Caki2 (cell line): ENCODE data around the gene CPTP. TPM values are rescaled to one million over a fixed set of nuclear protein-coding genes. Genes with fewer than 3 reads are reported as not detected.
"Not testable (repeated sequence)": the region's sequence is repeated elsewhere in the genome, so short reads cannot be mapped to it uniquely, and the experiment has no call there.

Source experiments
- DNase-seq: peaks from one replicate; pipeline ENCODE4 v3.0.0-alpha.2; 2015; ENCODE audit warnings: low read depth
- in situ Hi-C: cut with HindIII; loops from 2 replicates; pipeline ENCODE4 v1.10.0; 2016; ENCODE audit warnings: low sequenced_read_pairs, low pct_unique_long_range_greater_than_20kb, mixed read lengths
- total RNA-seq: library from RNA; depleted of rRNA; stranded (reverse); fragments of >200 nt; shearing (Covaris generic); gene quantifications from 2 replicates; pipeline ENCODE4 v1.2.3, GENCODE V29; 2014; ENCODE audit warnings: low replicate concordance; rRNA removed

The CPTP gene
- total RNA-seq, 1 experiment from 2014 or later, result 28.5 TPM

GRCh38 chr1:1370094-1370493 is 45.5 kb downstream of the CPTP start:
- in situ Hi-C loops, DNase-seq: not testable (repeated sequence)

GRCh38 chr1:1370771-1371300 is 46.2 kb downstream of the CPTP start:
- in situ Hi-C loops, result no loop called here
- no peak for DNase-seq

DNA sequence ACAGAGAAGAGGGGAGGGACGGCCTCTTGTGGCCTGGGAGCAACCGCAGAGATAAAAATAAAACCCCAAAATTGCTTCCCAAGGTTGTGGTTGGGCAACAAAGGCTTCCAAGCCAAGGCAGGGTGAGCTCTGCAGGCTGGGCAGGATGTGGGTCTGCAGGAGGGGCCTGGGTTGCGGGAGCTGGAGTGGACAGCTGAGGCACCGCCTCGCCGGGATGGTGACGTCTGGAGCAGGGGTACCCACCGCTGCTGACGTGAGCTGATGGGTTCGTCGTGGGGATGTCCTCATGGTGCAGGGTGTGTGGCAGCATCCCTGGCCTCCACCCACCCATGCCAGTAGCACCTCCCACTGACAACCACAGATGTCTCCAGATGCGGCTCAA is 46.8 kb downstream of the CPTP start:
- in situ Hi-C loops, result no loop called here
- DNase-seq, result no peak

- in situ Hi-C loops, result no loop called here
- peak; percentile 47 for DNase-seq
These were observed 47.4 kb downstream of the CPTP start for GRCh38 chr1:1371746-1372711.

DNA sequence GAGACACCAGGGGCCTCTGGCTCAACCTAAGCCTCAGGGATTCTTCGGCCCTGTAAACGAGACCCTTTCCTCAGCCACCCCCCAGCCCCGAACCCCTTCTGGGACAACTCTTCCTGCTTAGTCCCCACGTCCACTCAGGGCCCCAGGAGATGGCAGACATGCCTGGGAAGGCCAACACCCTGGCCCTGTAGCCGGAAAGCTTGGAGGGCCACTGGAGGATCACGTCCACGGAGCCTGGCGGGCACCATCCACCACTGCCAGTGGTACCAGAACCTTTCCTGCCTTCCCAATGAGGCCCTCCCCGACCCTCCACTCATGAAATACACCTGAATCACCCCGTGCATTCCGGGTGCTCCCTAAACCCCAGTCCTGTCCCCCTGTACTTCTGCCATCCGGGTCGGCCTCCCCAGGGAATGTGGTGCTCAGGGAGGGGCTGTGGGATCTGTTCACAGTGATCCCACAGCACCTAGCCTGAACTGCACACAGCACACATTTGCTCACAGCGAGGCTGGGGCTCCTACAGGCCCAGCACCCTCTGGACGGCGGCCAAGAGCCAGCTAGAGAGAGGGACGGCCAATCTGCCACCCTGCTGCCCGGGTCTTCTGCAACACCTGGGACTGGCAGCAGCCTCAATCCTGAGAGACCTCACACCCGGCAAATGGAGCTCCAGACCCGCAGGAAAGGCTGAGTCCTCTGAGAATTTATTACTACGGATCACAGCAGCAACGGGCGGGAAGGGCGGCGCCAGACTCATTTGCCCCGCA is 48.6 kb downstream of the CPTP start:
- in situ Hi-C loops, result no loop called here
- no peak for DNase-seq

- in situ Hi-C loops, result no loop called here
These were observed 49.4 kb downstream of the CPTP start for GRCh38 chr1:1373815-1374588.

DNA sequence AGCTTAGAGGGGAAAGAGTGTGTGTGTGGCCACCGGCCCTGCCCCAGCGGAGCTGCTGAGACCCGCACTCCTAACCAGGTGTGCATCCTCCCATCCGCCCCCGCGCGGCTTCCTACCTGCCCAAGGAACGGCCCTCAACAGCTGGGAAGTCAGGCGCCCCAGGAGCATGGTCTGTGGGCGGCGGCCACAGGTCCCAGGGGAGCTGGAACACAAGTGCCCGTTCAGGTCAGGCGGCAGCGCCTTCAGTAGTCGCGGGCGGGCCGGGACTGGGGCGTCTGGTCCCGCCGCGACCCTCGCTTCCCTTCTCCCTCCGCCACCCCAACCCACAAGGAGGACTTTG is 50.0 kb downstream of the CPTP start:
- no peak for DNase-seq
- in situ Hi-C loops, result no loop called here

More at GRCh38 chr1:1373815-1374588, 49.4 kb downstream of the CPTP start:
- DNase-seq, result no peak

DNA sequence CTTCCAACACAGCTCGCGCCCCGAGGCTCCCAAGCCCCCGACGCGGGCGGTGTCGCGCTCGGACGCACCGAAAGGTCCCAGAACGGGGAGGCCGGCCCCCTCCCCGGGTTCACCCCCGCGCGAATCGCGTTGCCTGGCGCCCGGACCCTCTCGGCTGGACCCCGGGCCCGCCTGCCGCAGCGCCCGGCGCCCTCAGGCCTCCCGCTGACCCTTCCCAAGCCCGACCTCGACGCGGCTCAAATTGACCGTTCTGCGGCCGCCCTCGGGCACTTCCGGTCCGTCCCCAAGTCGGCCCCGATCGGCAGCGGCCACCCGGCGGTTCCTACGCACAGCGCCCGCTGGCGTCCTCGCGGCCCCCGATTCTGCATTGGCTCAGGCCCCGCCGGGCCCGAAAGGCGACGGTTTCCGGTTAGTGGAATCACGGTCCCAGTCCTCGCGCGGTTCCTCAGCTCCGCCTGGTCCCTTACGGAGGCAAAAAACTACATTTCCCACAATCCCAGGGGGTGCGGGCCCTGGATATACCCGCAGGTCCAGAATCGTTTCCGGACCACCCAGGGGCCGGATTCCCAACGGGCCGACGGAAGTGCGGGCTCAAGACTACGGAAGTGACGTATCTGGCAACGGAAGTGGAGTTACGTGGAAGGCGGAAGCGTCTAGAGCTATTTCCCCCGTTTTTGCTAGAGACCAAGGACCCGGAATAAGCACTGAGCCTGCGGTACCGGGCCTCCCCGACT is 50.5 kb downstream of the CPTP start, which contains the start of gene AURKAIP1:
Gene AURKAIP1 (minus strand): TSS at position 279 of the 734 bp plus-strand sequence. CDS start 451 bp downstream, outside the sequence.
- in situ Hi-C loops, result no loop called here

GRCh38 chr1:1376551-1377226 is 52.1 kb downstream of the CPTP start:
- no peak for DNase-seq
- in situ Hi-C loops, result no loop called here

More for the DNA sequence above, 50.5 kb downstream of the CPTP start, which contains the start of gene AURKAIP1:
- peak; percentile 99 for DNase-seq

- no peak for DNase-seq
- in situ Hi-C loops, result no loop called here
These were observed 53.1 kb downstream of the CPTP start for GRCh38 chr1:1377540-1378205.

Other genes with a start within 250 kb of the CPTP start
- gene C1orf159, start 208.7 kb upstream of the CPTP start, total RNA-seq, result 19.1 and 26.6 TPM in 2 replicates
- not detected in 2 replicates for gene TTLL10, start 150.9 kb upstream of the CPTP start, total RNA-seq
- not detected in 2 replicates for gene TNFRSF18, start 118.2 kb upstream of the CPTP start, total RNA-seq
- gene TNFRSF4, start 110.6 kb upstream of the CPTP start, total RNA-seq, result not detected in 2 replicates
- 111 and 124 TPM in 2 replicates for gene SDF4, start 92.8 kb upstream of the CPTP start, total RNA-seq
- 23.5 and 26.7 TPM in 2 replicates for gene B3GALT6, start 92.6 kb upstream of the CPTP start, total RNA-seq
- not detected in 2 replicates for gene C1QTNF12, start 78.1 kb upstream of the CPTP start, total RNA-seq
- 73.0 and 121 TPM in 2 replicates for gene UBE2J2, start 50.9 kb upstream of the CPTP start, total RNA-seq
- gene SCNN1D, start 44.4 kb upstream of the CPTP start, total RNA-seq, result 1.8 and 2.8 TPM in 2 replicates
- gene ACAP3, start 16.9 kb upstream of the CPTP start, total RNA-seq, result 35.9 and 50.2 TPM in 2 replicates
- gene PUSL1, start 16.2 kb upstream of the CPTP start, total RNA-seq, result 50.3 and 57.5 TPM in 2 replicates
- gene INTS11, start 142 bp upstream of the CPTP start, total RNA-seq, result 57.6 and 90.2 TPM in 2 replicates
- not detected in 2 replicates for gene TAS1R3, start 6.5 kb downstream of the CPTP start, total RNA-seq
- 84.9 and 103 TPM in 2 replicates for gene DVL1, start 24.6 kb downstream of the CPTP start, total RNA-seq
- gene MXRA8, start 33.8 kb downstream of the CPTP start, total RNA-seq, result not detected in 2 replicates
- gene AURKAIP1, start 50.4 kb downstream of the CPTP start, total RNA-seq, result 130 and 178 TPM in 2 replicates
- gene CCNL2, start 74.5 kb downstream of the CPTP start, total RNA-seq, result 34.3 and 34.9 TPM in 2 replicates
- gene MRPL20, start 82.5 kb downstream of the CPTP start, total RNA-seq, result 32.2 and 79.3 TPM in 2 replicates
- not detected in 2 replicates for gene ANKRD65, start 96.5 kb downstream of the CPTP start, total RNA-seq
- gene VWA1, start 110.9 kb downstream of the CPTP start, total RNA-seq, result 37.5 and 47.0 TPM in 2 replicates
- gene ATAD3C, start 124.9 kb downstream of the CPTP start, total RNA-seq, result not detected in 2 replicates
- gene ATAD3B, start 147.0 kb downstream of the CPTP start, total RNA-seq, result 22.3 and 40.7 TPM in 2 replicates
- 78.9 and 82.4 TPM in 2 replicates for gene ATAD3A, start 187.4 kb downstream of the CPTP start, total RNA-seq
- gene TMEM240, start 215.8 kb downstream of the CPTP start, total RNA-seq, result not detected in 2 replicates